ENCODE data around the gene TEX35. TPM values are rescaled to one million over a fixed set of nuclear protein-coding genes. Genes with fewer than 3 reads are reported as not detected.

TEX35 gene
- total and polyA plus RNA-seq, 8 donors = 0.76 TPM; not detected in 7

GRCh38 chr1:178521241-178521640 is 8.3 kb downstream of the TEX35 start:
- H3K4me3 ChIP-seq = no peak overlapping the region
- intact Hi-C loops (cut with DNase I; ENCODE audit: low total_unique reads) = no loop called here
- no peaks in the 10 kb centered on the region for H3K4me1 ChIP-seq
- H3K36me3 ChIP-seq = no peaks in the 10 kb centered on the region
- no peaks in the 10 kb centered on the region for H3K9me3 ChIP-seq
- H3K27ac ChIP-seq = no peak overlapping the region
- DNase-seq = no peak
- TF ChIP-seq EP300 (IDR thresholded peaks at IDR 0.05) (no peak), CTCF (IDR thresholded peaks at IDR 0.05) (no peak), POLR2AphosphoS5 (IDR thresholded peaks at IDR 0.05) (no peak), POLR2A (IDR thresholded peaks at IDR 0.05) (no peak)
- WGBS, 5 donors = 91 to 97% (median 95%) methylated on average over 3 to 4 of the region's 4 CpGs
- no peaks in the 10 kb centered on the region for H3K27me3 ChIP-seq

GRCh38 chr1:178527117-178527516 is 14.2 kb downstream of the TEX35 start:
- TF ChIP-seq POLR2A (IDR thresholded peaks at IDR 0.05) (no peak), POLR2AphosphoS5 (IDR thresholded peaks at IDR 0.05) (no peak), CTCF (IDR thresholded peaks at IDR 0.05) (no peak), EP300 (IDR thresholded peaks at IDR 0.05) (no peak)
- DNase-seq = no peak
- Histone ChIP-seq H3K4me1 (peaks cover 0 to 3% (median 2%) of the 10 kb centered on the region in 4 donors), H3K4me3 (no peak overlapping the region), H3K9me3 (no peaks in the 10 kb centered on the region), H3K36me3 (no peaks in the 10 kb centered on the region), H3K27me3 (no peaks in the 10 kb centered on the region), H3K27ac (no peak overlapping the region)
- intact Hi-C loops (cut with DNase I; ENCODE audit: low total_unique reads) = no loop called here
- 83 to 93% (median 89%) methylated on average over 4 of the region's 4 CpGs for WGBS, 5 donors

- WGBS, 5 donors = 83 to 91% (median 88%) methylated on average over 10 of the region's 10 CpGs
- DNase-seq = peak in 1 of 2 donors; percentile 21
Observed at GRCh38 chr1:178528228-178528952, 15.5 kb downstream of the TEX35 start.

GRCh38 chr1:178528953-178529335 is 16.0 kb downstream of the TEX35 start:
- no peaks in the 10 kb centered on the region for H3K36me3 ChIP-seq
- no peak overlapping the region for H3K27ac ChIP-seq
- H3K4me1 ChIP-seq = peaks cover 0 to 9% (median 4%) of the 10 kb centered on the region in 4 donors
- no peak for DNase-seq
- WGBS, 5 donors = 81 to 92% (median 85%) methylated on average over 4 of the region's 4 CpGs
- H3K27me3 ChIP-seq = no peaks in the 10 kb centered on the region
- no peaks in the 10 kb centered on the region for H3K9me3 ChIP-seq
- TF ChIP-seq POLR2A (IDR thresholded peaks at IDR 0.05) (no peak), CTCF (IDR thresholded peaks at IDR 0.05) (no peak), POLR2AphosphoS5 (IDR thresholded peaks at IDR 0.05) (no peak), EP300 (IDR thresholded peaks at IDR 0.05) (no peak)
- H3K4me3 ChIP-seq = no peak overlapping the region
- intact Hi-C loops (cut with DNase I; ENCODE audit: low total_unique reads) = no loop called here

More at GRCh38 chr1:178528228-178528952, 15.5 kb downstream of the TEX35 start:
- Histone ChIP-seq H3K9me3 (no peaks in the 10 kb centered on the region), H3K27ac (no peak overlapping the region), H3K36me3 (no peaks in the 10 kb centered on the region), H3K4me3 (no peak overlapping the region), H3K27me3 (no peaks in the 10 kb centered on the region), H3K4me1 (peaks cover 0 to 9% (median 4%) of the 10 kb centered on the region in 4 donors)
- intact Hi-C loops (cut with DNase I; ENCODE audit: low total_unique reads) = no loop called here
- TF ChIP-seq CTCF (IDR thresholded peaks at IDR 0.05) = no peak
- TF ChIP-seq POLR2A (IDR thresholded peaks at IDR 0.05) = no peak
- TF ChIP-seq POLR2AphosphoS5 (IDR thresholded peaks at IDR 0.05) = no peak
- TF ChIP-seq EP300 (IDR thresholded peaks at IDR 0.05) = no peak

Data from stomach (tissue), 9 donors.